Thyroid gland (tissue), 4 donors: ENCODE results near the gene POLR2B.

ENCODE experiments used
- CTCF ChIP-seq, 6 experiments: fragments of 200-600 bp in 3 of 6; fragments of 450-650 bp in 3 of 6; sonication (generic) in 3 of 6; IDR thresholded peaks; one replicate each; pipeline ENCODE4 v1.5.1; 2016 to 2019; ENCODE audit warnings: antibody characterized with exemption in 6 of 6, mild to moderate bottlenecking in 2 of 6, inconsistent platforms in 1 of 6, moderate library complexity in 1 of 6
- POLR2A ChIP-seq, 2 donors: fragments of 450-650 bp; IDR thresholded peaks; one replicate each; pipeline ENCODE4 v1.6.1; 2017; ENCODE audit warnings: antibody characterized with exemption in 2 of 2, mild to moderate bottlenecking in 2 of 2, moderate library complexity in 1 of 2

GRCh38 chr4:56979421-56980072 is 851 bp downstream of the POLR2B start:
- TF ChIP-seq CTCF (IDR thresholded peaks at IDR 0.05) (no peak), POLR2A (IDR thresholded peaks at IDR 0.05) (no peak)
